GM10248 (cell line): Measurements from ENCODE around the gene PHF19.

Source experiments
- CTCF ChIA-PET: fragments of 300-600 bp; sonication (Branson Sonifier 250); formaldehyde crosslinking; extraction: SDS; loops from one replicate; lab custom pipeline; 2021; ENCODE audit warnings: antibody characterized with exemption; lab: Yijun Ruan, JAX
- POLR2A ChIA-PET: fragments of 350-650 bp; sonication (Branson Sonifier 250); formaldehyde crosslinking; extraction: SDS; loops from one replicate; lab custom pipeline; 2020; ENCODE audit warnings: antibody characterized with exemption; lab: Yijun Ruan, JAX
- DNase-seq: peaks from one replicate; pipeline ENCODE4 v3.0.0; 2012; ENCODE audit errors: extremely low spot score
- CTCF ChIP-seq: IDR thresholded peaks from 2 replicates; pipeline ENCODE4 v1.5.1; 2012; ENCODE audit warnings: mild to moderate bottlenecking, low read depth; ENCODE audit errors: extremely low read depth, missing control alignments, control extremely low read depth

Gene PHF19

GRCh38 chr9:120854596-120855327 lies 22.2 kb downstream of the PHF19 start:
- DNase-seq, result no peak
- TF ChIP-seq CTCF, result no peak
- ChIA-PET CTCF (no interaction called here), POLR2A (no interaction called here)

GRCh38 chr9:120853198-120853597 lies 23.8 kb downstream of the PHF19 start:
- no peak for TF ChIP-seq CTCF
- DNase-seq, result no peak
- CTCF ChIA-PET, result no interaction called here
- POLR2A ChIA-PET, result no interaction called here

DNA sequence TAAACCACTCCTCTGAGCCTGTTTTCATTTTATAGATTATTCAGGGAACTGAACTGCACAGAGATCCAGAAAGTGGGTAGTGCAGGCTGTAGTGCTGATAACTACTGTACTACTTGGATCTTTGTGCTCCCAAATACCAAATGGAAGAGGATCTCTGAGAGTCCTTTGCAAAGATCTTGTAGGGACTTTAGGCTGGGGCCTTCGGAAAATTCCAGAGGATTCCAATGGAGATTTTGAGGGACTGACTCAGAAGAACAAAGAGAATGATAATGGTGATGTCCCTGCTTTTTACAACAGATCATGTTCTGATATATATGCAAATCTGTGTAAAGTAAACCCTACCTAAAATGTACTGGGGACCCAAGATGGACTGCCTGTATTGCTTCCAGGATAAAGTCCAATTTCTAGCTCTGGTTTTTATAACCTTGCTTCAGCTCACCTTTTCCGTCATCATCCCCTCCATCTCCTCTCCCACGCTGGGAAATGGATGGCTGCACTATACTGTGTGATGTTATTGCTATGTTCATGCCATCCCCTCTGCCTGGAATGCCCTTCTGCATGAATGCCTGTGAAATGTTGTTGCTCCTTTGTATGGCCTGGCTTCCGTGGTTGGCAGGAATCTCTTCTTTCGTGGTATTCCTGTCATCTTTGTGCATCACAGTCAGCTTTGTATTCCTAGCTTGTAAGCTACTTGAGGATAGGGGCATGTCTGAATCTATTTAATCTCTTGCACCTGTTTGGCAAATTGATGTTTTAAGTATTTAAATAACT lies 24.6 kb downstream of the PHF19 start:
- ChIA-PET CTCF (interaction anchor here (1.8 kb wide), 1 partner anchor 16 kb away, joined by 4 read pairs; no protein-coding TSS in a partner anchor), POLR2A (interaction anchor here (0.6 kb wide), 1 partner anchor 804 kb away, joined by 3 read pairs; no protein-coding TSS in a partner anchor)
- no peak for DNase-seq
- no peak for TF ChIP-seq CTCF

DNA sequence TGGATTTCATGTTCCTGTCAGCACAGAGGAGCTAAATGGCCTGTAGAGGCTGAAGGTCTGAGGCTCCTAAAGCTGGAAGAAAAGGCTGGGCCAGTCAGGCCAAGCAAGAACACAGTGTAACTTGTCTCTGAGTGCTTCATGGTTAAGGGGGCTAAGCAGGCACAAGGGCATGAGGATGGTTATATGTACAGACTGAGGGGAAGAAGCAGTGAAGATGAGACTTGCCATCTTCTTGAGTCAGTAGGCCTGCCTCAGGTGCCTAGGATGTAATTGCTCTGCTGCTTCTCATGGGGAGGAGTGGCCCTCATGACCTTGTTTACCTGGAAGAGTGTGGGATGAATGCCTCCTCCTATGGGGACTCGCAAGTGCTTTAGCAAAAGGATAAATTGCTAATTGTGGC lies 25.5 kb downstream of the PHF19 start:
- DNase-seq, result no peak
- CTCF ChIA-PET, result interaction anchor here (1.0 to 1.8 kb wide), 2 partner anchors 12 to 16 kb away, joined by 3 to 4 read pairs; no protein-coding TSS in a partner anchor
- TF ChIP-seq CTCF, result no peak
- POLR2A ChIA-PET, result no interaction called here

- no peak for TF ChIP-seq CTCF
- CTCF ChIA-PET, result interaction anchor here (1.8 kb wide), 1 partner anchor 18 kb away, joined by 4 read pairs; no protein-coding TSS in a partner anchor
- POLR2A ChIA-PET, result no interaction called here
- no peak for DNase-seq
Observed at GRCh38 chr9:120850315-120850714, 26.7 kb downstream of the PHF19 start.

DNA sequence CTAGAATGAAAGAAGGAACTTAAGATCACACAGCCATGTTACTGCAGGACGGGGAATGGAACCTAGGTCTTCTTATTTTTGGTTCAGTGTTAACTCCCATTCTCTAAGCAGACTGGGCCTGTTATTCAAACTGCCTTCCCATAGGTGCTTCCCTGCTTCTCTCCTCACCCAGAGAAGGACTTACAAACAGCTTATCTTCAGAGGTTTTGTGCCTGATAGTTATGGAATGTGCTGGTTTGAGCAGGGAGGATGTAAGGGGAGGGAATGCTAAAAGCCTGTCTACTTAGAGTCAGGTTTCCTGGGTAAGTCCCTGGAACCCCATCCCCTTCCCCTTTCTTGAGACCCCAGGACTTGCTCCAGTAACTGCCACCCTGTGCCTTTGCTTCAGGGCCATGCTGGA lies 30.1 kb downstream of the PHF19 start:
- no peak for DNase-seq
- POLR2A ChIA-PET, result no interaction called here
- TF ChIP-seq CTCF, result no peak
- CTCF ChIA-PET, result interaction anchor here (0.8 to 1.2 kb wide), 2 partner anchors 24 to 112 kb away, joined by 3 read pairs; no protein-coding TSS in a partner anchor
